OCI-LY1 (cell line): ENCODE data around the gene PAEP.
"Not testable (repeated sequence)": the region's sequence is repeated elsewhere in the genome, so short reads cannot be mapped to it uniquely, and the experiment has no call there.

Experiments
- EZH2 ChIP-seq: fragments of 200-600 bp; sonication (generic), shearing (Covaris generic); IDR thresholded peaks from 2 replicates; pipeline ENCODE4 v1.8.0; 2017; ENCODE audit warnings: borderline replicate concordance, mixed run types, mild to moderate bottlenecking, antibody characterized with exemption, low read length, moderate library complexity, mixed read lengths
- TF ChIP-seq, protein P1 (sequence below): fragments of 200-600 bp; sonication (generic), shearing (Covaris generic); IDR thresholded peaks from 2 replicates; pipeline ENCODE4 v1.5.1; 2017; ENCODE audit warnings: mild to moderate bottlenecking, antibody characterized with exemption, low read length, moderate library complexity, mixed read lengths

GRCh38 chr9:135534192-135534711 lies 27.3 kb upstream of the PAEP start:
- TF ChIP-seq, protein P1, sequence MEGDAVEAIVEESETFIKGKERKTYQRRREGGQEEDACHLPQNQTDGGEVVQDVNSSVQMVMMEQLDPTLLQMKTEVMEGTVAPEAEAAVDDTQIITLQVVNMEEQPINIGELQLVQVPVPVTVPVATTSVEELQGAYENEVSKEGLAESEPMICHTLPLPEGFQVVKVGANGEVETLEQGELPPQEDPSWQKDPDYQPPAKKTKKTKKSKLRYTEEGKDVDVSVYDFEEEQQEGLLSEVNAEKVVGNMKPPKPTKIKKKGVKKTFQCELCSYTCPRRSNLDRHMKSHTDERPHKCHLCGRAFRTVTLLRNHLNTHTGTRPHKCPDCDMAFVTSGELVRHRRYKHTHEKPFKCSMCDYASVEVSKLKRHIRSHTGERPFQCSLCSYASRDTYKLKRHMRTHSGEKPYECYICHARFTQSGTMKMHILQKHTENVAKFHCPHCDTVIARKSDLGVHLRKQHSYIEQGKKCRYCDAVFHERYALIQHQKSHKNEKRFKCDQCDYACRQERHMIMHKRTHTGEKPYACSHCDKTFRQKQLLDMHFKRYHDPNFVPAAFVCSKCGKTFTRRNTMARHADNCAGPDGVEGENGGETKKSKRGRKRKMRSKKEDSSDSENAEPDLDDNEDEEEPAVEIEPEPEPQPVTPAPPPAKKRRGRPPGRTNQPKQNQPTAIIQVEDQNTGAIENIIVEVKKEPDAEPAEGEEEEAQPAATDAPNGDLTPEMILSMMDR, result not testable (repeated sequence)
- TF ChIP-seq EZH2, result not testable (repeated sequence)
